Measurements from ENCODE around the gene RNASE7.
A peak's percentile ranks its signal among the peaks of the same experiment; 100 is the strongest.

The RNASE7 gene

GRCh38 chr14:21088687-21089086, 46.5 kb downstream of the RNASE7 start:
- DNase-seq, result no peak

GRCh38 chr14:21089271-21089670, 47.1 kb downstream of the RNASE7 start:
- DNase-seq, result no peak

GRCh38 chr14:21089877-21090193, 47.7 kb downstream of the RNASE7 start:
- no peak for DNase-seq

- DNase-seq, result no peak
Observed at GRCh38 chr14:21090194-21090939, 48.2 kb downstream of the RNASE7 start.

GRCh38 chr14:21090940-21091663, 48.9 kb downstream of the RNASE7 start:
- DNase-seq, result no peak

- DNase-seq, result no peak
Observed at GRCh38 chr14:21091821-21092272, 49.7 kb downstream of the RNASE7 start.

GRCh38 chr14:21092273-21093011, 50.3 kb downstream of the RNASE7 start:
- DNase-seq, result peak; percentile 70 to 72

- DNase-seq, result no peak
Observed at GRCh38 chr14:21093018-21093417, 50.9 kb downstream of the RNASE7 start.
